Hepatocyte (in vitro differentiated cells): ENCODE results near the gene USP6NL. TPM values are rescaled to one million over a fixed set of nuclear protein-coding genes. Genes with fewer than 3 reads are reported as not detected.

Experiments
- DNase-seq: peaks from one replicate; pipeline ENCODE4 v3.0.0-alpha.2; 2016; ENCODE audit warnings: low spot score
- H2AFZ ChIP-seq: fragments of 200-600 bp; sonication (generic); 2 replicates; pipeline ENCODE4 v1.6.0; 2016; ENCODE audit warnings: antibody characterized with exemption, mild to moderate bottlenecking
- H3K27ac ChIP-seq: fragments of 200-600 bp; sonication (generic); 2 replicates; pipeline ENCODE4 v1.5.1; 2016; ENCODE audit warnings: mild to moderate bottlenecking
- H3K27me3 ChIP-seq: fragments of 200-600 bp; sonication (generic); 2 replicates; pipeline ENCODE4 v1.6.1; 2016
- H3K36me3 ChIP-seq: fragments of 200-600 bp; sonication (generic); replicated peaks from 2 replicates; pipeline ENCODE4 v1.5.1; 2016; ENCODE audit warnings: low read depth; ENCODE audit not compliant: insufficient read depth
- H3K4me1 ChIP-seq: fragments of 200-600 bp; sonication (generic); 2 replicates; pipeline ENCODE4 v1.5.1; 2016; ENCODE audit warnings: mild to moderate bottlenecking, moderate library complexity; ENCODE audit not compliant: insufficient read depth
- H3K4me2 ChIP-seq: fragments of 200-600 bp; sonication (generic); 2 replicates; pipeline ENCODE4 v1.6.0; 2016
- H3K4me3 ChIP-seq: fragments of 200-600 bp; sonication (generic); 2 replicates; pipeline ENCODE4 v1.5.1; 2016; ENCODE audit warnings: mild to moderate bottlenecking
- H3K79me2 ChIP-seq: fragments of 200-600 bp; sonication (generic); 2 replicates; pipeline ENCODE4 v1.6.0; 2017; ENCODE audit warnings: mild to moderate bottlenecking
- H3K9me2 ChIP-seq: fragments of 200-600 bp; sonication (generic); replicated peaks from 2 replicates; pipeline ENCODE4 v1.6.0; 2017; ENCODE audit warnings: mild to moderate bottlenecking; ENCODE audit not compliant: insufficient read depth
- H3K9me3 ChIP-seq: fragments of 200-600 bp; sonication (generic); 2 replicates; pipeline ENCODE4 v1.5.1; 2016; ENCODE audit warnings: low read depth, mild to moderate bottlenecking
- H4K20me1 ChIP-seq: fragments of 200-600 bp; sonication (generic); 2 replicates; pipeline ENCODE4 v1.6.0; 2016; ENCODE audit warnings: mild to moderate bottlenecking; ENCODE audit not compliant: insufficient read depth, poor library complexity, severe bottlenecking
- CTCF ChIP-seq: fragments of 200-600 bp; sonication (generic); IDR thresholded peaks from 2 replicates; pipeline ENCODE4 v1.5.1; 2016; ENCODE audit warnings: antibody characterized with exemption, mild to moderate bottlenecking; ENCODE audit not compliant: poor library complexity
- EZH2 ChIP-seq: fragments of 200-600 bp; sonication (generic); IDR thresholded peaks from 2 replicates; pipeline ENCODE4 v1.6.1; 2016; ENCODE audit warnings: antibody characterized with exemption, mild to moderate bottlenecking, borderline replicate concordance
- EZH2phosphoT487 ChIP-seq: fragments of 200-600 bp; sonication (generic); IDR thresholded peaks from one replicate; pipeline ENCODE4 v1.6.1; 2018; ENCODE audit warnings: antibody characterized with exemption, mild to moderate bottlenecking, low read depth, moderate library complexity; ENCODE audit not compliant: unreplicated experiment, severe bottlenecking
- WGBS: methylation state at CpG from one replicate; pipeline ENCODE4 v1.1.6; 2016; ENCODE audit warnings: low lambda C conversion rate; ENCODE audit errors: missing lambda C conversion rate; 5-methylcytosine and 5-hydroxymethylcytosine counted together
- polyA plus RNA-seq: library from polyadenylated mRNA; unstranded; fragments of >200 nt; fragmentation: Nextera tagmentation; extraction: Ambion mirVana; gene quantifications from 2 replicates; pipeline ENCODE4 v1.2.1, GENCODE V29; 2016
- total RNA-seq: library from RNA; depleted of rRNA; stranded (reverse); fragments of >200 nt; gene quantifications from 2 replicates; pipeline ENCODE4 v1.2.3, GENCODE V29; 2014

The USP6NL gene
- total and polyA plus RNA-seq, 2 experiments from 2014 or later, result 14.9 to 20.8 TPM

GRCh38 chr10:11425296-11425610, 186.2 kb downstream of the USP6NL start:
- no peaks in the 10 kb centered on the region for H3K27me3 ChIP-seq
- no peak overlapping the region for H2AFZ ChIP-seq
- H3K9me2 ChIP-seq, result no peaks in the 10 kb centered on the region
- H3K4me1 ChIP-seq, result no peaks in the 10 kb centered on the region
- no peak for DNase-seq
- no peak overlapping the region for H3K4me3 ChIP-seq
- H4K20me1 ChIP-seq, result no peaks in the 10 kb centered on the region
- no peak overlapping the region for H3K4me2 ChIP-seq
- 73% methylated on average over 3 of the region's 3 CpGs for WGBS
- H3K9me3 ChIP-seq, result no peaks in the 10 kb centered on the region
- TF ChIP-seq CTCF (no peak), EZH2 (no peak)
- H3K79me2 ChIP-seq, result no peaks in the 10 kb centered on the region
- H3K36me3 ChIP-seq, result no peaks in the 10 kb centered on the region
- H3K27ac ChIP-seq, result no peak overlapping the region

DNA sequence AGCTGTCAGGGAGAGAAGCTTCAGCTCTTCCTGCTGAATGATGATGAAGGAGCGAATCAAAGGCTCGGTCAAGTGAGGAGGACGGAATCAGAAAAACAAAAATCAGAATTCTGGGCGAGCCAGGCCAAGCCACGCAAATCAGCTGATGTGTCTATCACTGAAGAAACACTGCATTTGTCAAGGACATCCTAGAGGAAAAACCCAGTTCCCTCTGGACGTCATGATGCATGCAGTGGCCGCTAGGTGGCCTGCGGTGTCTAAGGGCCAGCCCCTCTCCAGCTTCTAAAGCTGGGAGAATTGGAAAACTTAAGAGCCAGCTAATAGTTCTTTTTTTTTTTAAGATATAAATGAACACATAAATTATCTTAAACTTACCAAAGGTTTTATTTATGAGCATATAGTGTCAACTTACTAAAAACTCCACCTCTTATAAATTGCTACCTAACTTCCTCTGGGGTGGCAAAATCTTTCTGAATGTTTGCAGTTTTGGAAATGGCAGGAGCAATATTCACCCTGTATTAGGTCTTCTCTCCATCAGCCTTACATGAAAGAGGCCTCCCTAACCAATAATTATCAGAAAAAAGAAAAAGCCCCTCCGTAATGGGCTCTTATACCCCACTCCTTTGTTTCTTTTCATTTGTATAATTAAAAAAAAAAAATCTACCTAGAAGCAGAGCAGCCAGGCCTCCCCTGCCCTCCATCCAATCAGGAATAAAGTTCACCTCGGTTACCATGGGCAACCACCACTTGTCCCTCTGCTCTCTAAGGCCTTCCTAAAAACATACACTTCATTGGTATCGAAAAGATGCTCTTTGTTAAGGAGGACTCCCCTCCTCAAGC, 186.8 kb downstream of the USP6NL start:
- Histone ChIP-seq H3K79me2 (no peaks in the 10 kb centered on the region), H3K9me3 (no peaks in the 10 kb centered on the region), H3K9me2 (no peaks in the 10 kb centered on the region), H3K27me3 (no peaks in the 10 kb centered on the region), H3K27ac (no peak overlapping the region), H2AFZ (no peak overlapping the region), H4K20me1 (no peaks in the 10 kb centered on the region), H3K4me3 (no peak overlapping the region), H3K4me1 (no peaks in the 10 kb centered on the region), H3K4me2 (no peak overlapping the region), H3K36me3 (no peaks in the 10 kb centered on the region)
- TF ChIP-seq CTCF (peak; percentile 80), EZH2phosphoT487 (no peak), EZH2 (no peak)
- WGBS, result 30% methylated on average over 11 of the region's 11 CpGs
- DNase-seq, result peak; percentile 80

GRCh38 chr10:11416974-11417373, 194.5 kb downstream of the USP6NL start:
- TF ChIP-seq EZH2 (no peak), CTCF (no peak), EZH2phosphoT487 (no peak)
- Histone ChIP-seq H3K27me3 (no peaks in the 10 kb centered on the region), H2AFZ (no peak overlapping the region), H3K4me1 (no peaks in the 10 kb centered on the region), H3K9me3 (no peaks in the 10 kb centered on the region), H4K20me1 (no peaks in the 10 kb centered on the region), H3K4me2 (no peak overlapping the region), H3K27ac (no peak overlapping the region), H3K79me2 (no peaks in the 10 kb centered on the region), H3K4me3 (no peak overlapping the region), H3K9me2 (no peaks in the 10 kb centered on the region), H3K36me3 (no peaks in the 10 kb centered on the region)
- DNase-seq, result no peak
- WGBS, result 98% methylated on average over 2 of the region's 2 CpGs
